GM23338 (cell line): Measurements from ENCODE around the gene TYW5. TPM values are rescaled to one million over a fixed set of nuclear protein-coding genes. Genes with fewer than 3 reads are reported as not detected.

Experiments
- ATAC-seq: fragments of 200-7000 bp; cut with Tn5 transposase; 3 replicates; pipeline ENCODE4 v1.9.1; 2020
- DNase-seq: peaks from one replicate; pipeline ENCODE4 v3.0.0-alpha.2; 2015; ENCODE audit warnings: low spot score
- H2AFZ ChIP-seq: fragments of 200-600 bp; sonication (generic); 2 replicates; pipeline ENCODE4 v1.8.0; 2016; ENCODE audit warnings: antibody characterized with exemption, mild to moderate bottlenecking, moderate library complexity
- H3F3A ChIP-seq: fragments of 200-600 bp; sonication (generic); replicated peaks from 2 replicates; pipeline ENCODE4 v1.8.0; 2017; ENCODE audit warnings: antibody characterized with exemption, mixed run types, low read depth
- H3K27ac ChIP-seq: fragments of 200-600 bp; sonication (generic); 2 replicates; pipeline ENCODE4 v1.6.1; 2016; ENCODE audit warnings: low read depth
- H3K27me3 ChIP-seq: fragments of 200-600 bp; sonication (generic); 2 replicates; pipeline ENCODE4 v1.8.0; 2016; ENCODE audit warnings: mild to moderate bottlenecking, mixed run types, moderate library complexity; ENCODE audit not compliant: insufficient read depth
- H3K36me3 ChIP-seq: fragments of 200-600 bp; sonication (generic); 2 replicates; pipeline ENCODE4 v1.8.0; 2016; ENCODE audit warnings: mild to moderate bottlenecking; ENCODE audit not compliant: insufficient read depth
- H3K4me1 ChIP-seq: fragments of 200-600 bp; sonication (generic); 2 replicates; pipeline ENCODE4 v1.8.0; 2016; ENCODE audit warnings: mild to moderate bottlenecking, moderate library complexity; ENCODE audit not compliant: insufficient read depth
- H3K4me2 ChIP-seq: fragments of 200-600 bp; sonication (generic); 2 replicates; pipeline ENCODE4 v1.7.1; 2017; ENCODE audit warnings: mixed run types
- H3K4me3 ChIP-seq: fragments of 200-600 bp; sonication (generic); 2 replicates; pipeline ENCODE4 v1.6.1; 2016; ENCODE audit warnings: mixed run types
- H3K79me2 ChIP-seq: fragments of 200-600 bp; sonication (generic); replicated peaks from 2 replicates; pipeline ENCODE4 v1.8.0; 2017; ENCODE audit warnings: mild to moderate bottlenecking; ENCODE audit not compliant: insufficient read depth
- H3K9me2 ChIP-seq: fragments of 200-600 bp; sonication (generic); 2 replicates; pipeline ENCODE4 v1.8.0; 2017; ENCODE audit not compliant: insufficient read depth
- H4K20me1 ChIP-seq: fragments of 200-600 bp; sonication (generic); replicated peaks from 2 replicates; pipeline ENCODE4 v1.8.0; 2017; ENCODE audit warnings: mild to moderate bottlenecking; ENCODE audit not compliant: insufficient read depth
- H3K27ac Mint-ChIP-seq: 2 replicates; pipeline ENCODE4 v1.8.0; 2020; ENCODE audit warnings: inconsistent platforms, mild to moderate bottlenecking, moderate library complexity, mixed read lengths
- H3K27me3 Mint-ChIP-seq: 3 replicates; pipeline ENCODE4 v1.8.0; 2022; ENCODE audit warnings: low read depth, mild to moderate bottlenecking, moderate library complexity, mixed read lengths, inconsistent platforms; ENCODE audit not compliant: insufficient read depth, poor library complexity
- H3K36me3 Mint-ChIP-seq: 3 replicates; pipeline ENCODE4 v1.8.0; 2021; ENCODE audit warnings: low read depth, mild to moderate bottlenecking, inconsistent platforms, moderate library complexity, mixed read lengths
- H3K4me1 Mint-ChIP-seq: 3 replicates; pipeline ENCODE4 v1.8.0; 2020; ENCODE audit warnings: mild to moderate bottlenecking, inconsistent platforms, mixed read lengths
- H3K4me3 Mint-ChIP-seq: 3 replicates; pipeline ENCODE4 v1.8.0; 2021; ENCODE audit warnings: moderate library complexity, mild to moderate bottlenecking, inconsistent platforms, mixed read lengths
- H3K9me3 Mint-ChIP-seq: 3 replicates; pipeline ENCODE4 v1.8.0; 2020; ENCODE audit warnings: moderate library complexity, mild to moderate bottlenecking, inconsistent platforms, mixed read lengths
- CREB1 ChIP-seq: fragments of 250-450 bp; sonication (Bioruptor Pico); IDR thresholded peaks from 2 replicates; pipeline ENCODE4 v1.5.0; 2020; ENCODE audit warnings: low read depth, mild to moderate bottlenecking, moderate library complexity
- ETS1 ChIP-seq: IDR thresholded peaks from 2 replicates; pipeline ENCODE4 v1.6.1; 2016; ENCODE audit warnings: antibody characterized with exemption
- EZH2 ChIP-seq: fragments of 200-600 bp; sonication (generic); IDR thresholded peaks from one replicate; pipeline ENCODE4 v1.8.0; 2017; ENCODE audit warnings: antibody characterized with exemption, mild to moderate bottlenecking, low read depth; ENCODE audit not compliant: unreplicated experiment
- JUNB ChIP-seq: IDR thresholded peaks from one replicate; pipeline ENCODE4 v1.6.1; 2016; ENCODE audit warnings: antibody characterized with exemption; ENCODE audit not compliant: unreplicated experiment
- NANOG ChIP-seq: IDR thresholded peaks from 2 replicates; pipeline ENCODE4 v1.6.1; 2016; ENCODE audit warnings: antibody characterized with exemption, borderline replicate concordance
- POLR2AphosphoS5 ChIP-seq: IDR thresholded peaks from 2 replicates; pipeline ENCODE4 v1.6.1; 2016; ENCODE audit warnings: antibody characterized with exemption, low read depth
- STAT1 ChIP-seq: IDR thresholded peaks from one replicate; pipeline ENCODE4 v1.6.1; 2016; ENCODE audit warnings: antibody characterized with exemption; ENCODE audit not compliant: unreplicated experiment
- ZNF331 ChIP-seq: fragments of 250-450 bp; sonication (Bioruptor Pico); IDR thresholded peaks from 2 replicates; pipeline ENCODE4 v1.5.0; 2020; ENCODE audit warnings: low read depth, mild to moderate bottlenecking, moderate library complexity
- ZNF462 ChIP-seq: fragments of 250-450 bp; sonication (Bioruptor Pico); IDR thresholded peaks from 2 replicates; pipeline ENCODE4 v1.5.0; 2020; ENCODE audit warnings: mild to moderate bottlenecking, moderate library complexity
- polyA plus RNA-seq: library from polyadenylated mRNA; unstranded; fragments of >200 nt; fragmentation: Nextera tagmentation; extraction: Ambion mirVana; gene quantifications from 2 replicates; pipeline ENCODE4 v1.2.1, GENCODE V29; 2016
- total RNA-seq: library from RNA; depleted of rRNA; stranded (reverse); fragments of >200 nt; shearing (Covaris generic); gene quantifications from 2 replicates; pipeline ENCODE4 v1.2.3, GENCODE V29; 2014

TYW5 gene
- total and polyA plus RNA-seq, 2 experiments from 2014 or later, result 12.4 to 19.6 TPM

- no peak for TF ChIP-seq ZNF462 (CRISPR knock-in tag)
These were observed at the start of gene TYW5, which contains the start of gene MAIP1 (continued) for GRCh38 chr2:199955339-199956061.

- H3K4me1 ChIP-seq, result peaks cover 27% of the 10 kb centered on the region
- H3K36me3 ChIP-seq, result no peaks in the 10 kb centered on the region
- peak overlapping the region; percentile 99 for H2AFZ ChIP-seq
- H3K27me3 ChIP-seq, result no peaks in the 10 kb centered on the region
- H4K20me1 ChIP-seq, result no peaks in the 10 kb centered on the region
- H3K27ac Mint-ChIP-seq, result peak overlapping the region; percentile 80
- H3K9me2 ChIP-seq, result 0 out of 2 replicates have a peak, but pooled peaks cover 5% of the 10 kb centered on the region
- no peaks in the 10 kb centered on the region for H3K79me2 ChIP-seq
- H3K9me3 Mint-ChIP-seq, result peaks cover 10% of the 10 kb centered on the region; the same call in 2 of the 3 replicates
- TF ChIP-seq STAT1, result no peak
- no peak for TF ChIP-seq CREB1 (CRISPR knock-in tag)
- no peak for TF ChIP-seq POLR2AphosphoS5
- TF ChIP-seq ETS1, result no peak
- no peak for TF ChIP-seq JUNB
- no peak for TF ChIP-seq ZNF331
- TF ChIP-seq NANOG, result no peak
- TF ChIP-seq EZH2, result no peak
- H3K36me3 Mint-ChIP-seq, result peaks cover 11% of the 10 kb centered on the region; the same call in 2 of the 3 replicates
- no peaks in the 10 kb centered on the region for H3K27me3 Mint-ChIP-seq
- H3K4me1 Mint-ChIP-seq, result peaks cover 18% of the 10 kb centered on the region
- H3K4me2 ChIP-seq, result peak overlapping the region; percentile 15; the same call in 1 of the 2 replicates
- peak overlapping the region; percentile 46; the same call in 1 of the 2 replicates for H3K27ac ChIP-seq
- no peak overlapping the region for H3K4me3 Mint-ChIP-seq
- no peaks in the 10 kb centered on the region for H3F3A ChIP-seq
- H3K4me3 ChIP-seq, result no peak overlapping the region
- peak; percentile 31; the same call in 1 of the 3 replicates for ATAC-seq
- no peak for DNase-seq
These were observed 48.2 kb upstream of the TYW5 start for GRCh38 chr2:200003444-200003843.
